ENCODE measurements around the gene N4BP2L1. TPM values are rescaled to one million over a fixed set of nuclear protein-coding genes. Genes with fewer than 3 reads are reported as not detected.

The N4BP2L1 gene
- total RNA-seq, 2 donors from 2014 or later = 17.1 to 31.7 TPM

DNA sequence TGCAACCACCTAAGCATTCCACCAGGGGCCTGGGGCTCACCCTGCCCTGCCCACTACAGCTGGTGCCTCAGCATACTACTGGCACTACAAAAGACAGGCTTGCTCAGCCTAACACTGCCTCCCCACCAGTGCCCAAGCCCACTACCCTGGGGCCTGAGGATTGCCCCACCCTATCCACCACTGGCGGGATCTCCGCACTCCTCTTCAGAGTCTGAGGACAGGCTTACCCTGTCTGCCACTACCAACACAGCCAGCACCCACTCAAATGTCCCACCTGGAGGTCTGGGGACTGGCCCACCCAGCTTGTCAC is 27.6 kb upstream of the N4BP2L1 start:
- no peaks in the 10 kb centered on the region for H3K27me3 ChIP-seq (replicated peaks; ENCODE audit: insufficient read depth)
- DNase-seq (ENCODE audit: low spot score) (no peak), ATAC-seq (ENCODE audit: insufficient number of reproducible peaks, low FRiP score, low read depth) (no peak)
- H3K9me3 ChIP-seq = peaks cover 20% of the 10 kb centered on the region
- TF ChIP-seq, protein P1, sequence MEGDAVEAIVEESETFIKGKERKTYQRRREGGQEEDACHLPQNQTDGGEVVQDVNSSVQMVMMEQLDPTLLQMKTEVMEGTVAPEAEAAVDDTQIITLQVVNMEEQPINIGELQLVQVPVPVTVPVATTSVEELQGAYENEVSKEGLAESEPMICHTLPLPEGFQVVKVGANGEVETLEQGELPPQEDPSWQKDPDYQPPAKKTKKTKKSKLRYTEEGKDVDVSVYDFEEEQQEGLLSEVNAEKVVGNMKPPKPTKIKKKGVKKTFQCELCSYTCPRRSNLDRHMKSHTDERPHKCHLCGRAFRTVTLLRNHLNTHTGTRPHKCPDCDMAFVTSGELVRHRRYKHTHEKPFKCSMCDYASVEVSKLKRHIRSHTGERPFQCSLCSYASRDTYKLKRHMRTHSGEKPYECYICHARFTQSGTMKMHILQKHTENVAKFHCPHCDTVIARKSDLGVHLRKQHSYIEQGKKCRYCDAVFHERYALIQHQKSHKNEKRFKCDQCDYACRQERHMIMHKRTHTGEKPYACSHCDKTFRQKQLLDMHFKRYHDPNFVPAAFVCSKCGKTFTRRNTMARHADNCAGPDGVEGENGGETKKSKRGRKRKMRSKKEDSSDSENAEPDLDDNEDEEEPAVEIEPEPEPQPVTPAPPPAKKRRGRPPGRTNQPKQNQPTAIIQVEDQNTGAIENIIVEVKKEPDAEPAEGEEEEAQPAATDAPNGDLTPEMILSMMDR (IDR thresholded peaks at IDR 0.05) = no peak
- no peaks in the 10 kb centered on the region for H3K4me1 ChIP-seq (ENCODE audit: control insufficient read depth in 1 of 2, low read depth in 2 of 2)
- no peak overlapping the region for H3K4me3 ChIP-seq
- no peak overlapping the region for H3K27ac ChIP-seq
- peaks cover 5% of the 10 kb centered on the region for H3K36me3 ChIP-seq

DNA sequence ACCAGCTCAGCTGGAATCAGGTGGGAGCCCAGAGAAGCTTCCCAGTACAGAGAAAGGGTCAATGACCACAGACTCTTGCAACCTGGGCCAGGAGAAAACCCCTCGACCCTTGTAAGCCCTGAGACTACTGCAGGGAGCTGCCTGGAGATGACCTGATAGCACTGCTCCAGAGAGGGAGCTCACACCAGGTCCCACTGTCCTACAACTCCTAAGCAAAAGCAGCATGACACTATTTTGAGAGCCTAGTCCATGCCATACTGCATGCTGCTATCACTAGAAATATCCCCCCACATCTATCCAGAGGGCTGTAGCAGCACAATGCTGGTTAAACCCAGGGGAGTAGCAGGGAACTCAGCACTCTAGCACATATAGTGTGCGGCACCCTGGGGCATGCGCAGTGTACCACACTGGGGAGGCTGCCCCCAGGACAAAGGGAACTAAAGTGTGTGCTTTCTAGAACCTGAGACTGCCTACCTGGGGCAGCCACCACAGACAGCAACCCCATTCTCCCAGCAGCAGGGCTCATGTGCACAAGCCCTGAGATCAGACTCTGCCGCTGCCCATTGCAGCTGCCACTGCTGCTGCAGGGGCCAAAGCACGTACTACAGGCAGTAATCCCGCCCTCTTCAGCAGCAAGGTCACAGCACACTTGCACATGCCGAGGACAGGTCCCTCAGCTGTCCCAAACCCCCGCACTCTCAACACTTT is 27.1 kb upstream of the N4BP2L1 start:
- no peak overlapping the region for H3K27ac ChIP-seq
- peaks cover 5% of the 10 kb centered on the region for H3K36me3 ChIP-seq
- TF ChIP-seq, protein P1 (IDR thresholded peaks at IDR 0.05) = no peak

GRCh38 chr13:32453981-32454380 is 26.1 kb upstream of the N4BP2L1 start:
- DNase-seq (ENCODE audit: low spot score) (no peak), ATAC-seq (ENCODE audit: insufficient number of reproducible peaks, low FRiP score, low read depth) (no peak)
- H3K36me3 ChIP-seq = no peaks in the 10 kb centered on the region
- TF ChIP-seq, protein P1 (IDR thresholded peaks at IDR 0.05) = no peak
- no peaks in the 10 kb centered on the region for H3K27me3 ChIP-seq (replicated peaks; ENCODE audit: insufficient read depth)
- H3K4me3 ChIP-seq = no peak overlapping the region
- H3K9me3 ChIP-seq = peaks cover 20% of the 10 kb centered on the region
- H3K27ac ChIP-seq = no peak overlapping the region
- H3K4me1 ChIP-seq (ENCODE audit: control insufficient read depth in 1 of 2, low read depth in 2 of 2) = no peaks in the 10 kb centered on the region

More for the DNA sequence above, 27.1 kb upstream of the N4BP2L1 start:
- Histone ChIP-seq H3K4me3 (no peak overlapping the region), H3K4me1 (ENCODE audit: control insufficient read depth in 1 of 2, low read depth in 2 of 2) (no peaks in the 10 kb centered on the region), H3K9me3 (peaks cover 20% of the 10 kb centered on the region), H3K27me3 (replicated peaks; ENCODE audit: insufficient read depth) (no peaks in the 10 kb centered on the region)
- DNase-seq (ENCODE audit: low spot score) (no peak), ATAC-seq (ENCODE audit: insufficient number of reproducible peaks, low FRiP score, low read depth) (no peak)

DNA sequence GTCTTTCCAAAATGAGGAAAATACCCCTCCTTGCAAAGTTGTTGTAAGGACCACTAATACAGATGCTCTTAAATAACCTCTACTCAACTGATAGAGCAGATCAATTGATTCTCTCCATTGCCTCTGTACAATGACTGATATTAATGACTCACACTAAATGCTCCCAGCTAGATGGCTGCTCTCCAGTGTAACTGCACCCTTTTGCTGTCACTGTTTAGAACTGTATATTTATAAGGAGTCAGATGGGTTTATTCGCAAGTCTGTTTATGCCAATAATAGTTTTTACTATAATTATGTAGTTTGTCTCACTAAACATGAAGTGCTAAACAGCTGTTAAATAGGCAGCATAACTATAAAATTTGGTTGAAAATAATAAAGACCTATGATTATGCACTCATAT is 21.0 kb upstream of the N4BP2L1 start:
- ATAC-seq (ENCODE audit: insufficient number of reproducible peaks, low FRiP score, low read depth) = no peak
- H3K9me3 ChIP-seq = peaks cover 6% of the 10 kb centered on the region
- no peak for DNase-seq (ENCODE audit: low spot score)
- no peaks in the 10 kb centered on the region for H3K4me1 ChIP-seq (ENCODE audit: control insufficient read depth in 1 of 2, low read depth in 2 of 2)
- H3K4me3 ChIP-seq = no peak overlapping the region
- no peaks in the 10 kb centered on the region for H3K27me3 ChIP-seq (replicated peaks; ENCODE audit: insufficient read depth)
- no peaks in the 10 kb centered on the region for H3K36me3 ChIP-seq
- no peak overlapping the region for H3K27ac ChIP-seq
- TF ChIP-seq, protein P1 (IDR thresholded peaks at IDR 0.05) = no peak

DNA sequence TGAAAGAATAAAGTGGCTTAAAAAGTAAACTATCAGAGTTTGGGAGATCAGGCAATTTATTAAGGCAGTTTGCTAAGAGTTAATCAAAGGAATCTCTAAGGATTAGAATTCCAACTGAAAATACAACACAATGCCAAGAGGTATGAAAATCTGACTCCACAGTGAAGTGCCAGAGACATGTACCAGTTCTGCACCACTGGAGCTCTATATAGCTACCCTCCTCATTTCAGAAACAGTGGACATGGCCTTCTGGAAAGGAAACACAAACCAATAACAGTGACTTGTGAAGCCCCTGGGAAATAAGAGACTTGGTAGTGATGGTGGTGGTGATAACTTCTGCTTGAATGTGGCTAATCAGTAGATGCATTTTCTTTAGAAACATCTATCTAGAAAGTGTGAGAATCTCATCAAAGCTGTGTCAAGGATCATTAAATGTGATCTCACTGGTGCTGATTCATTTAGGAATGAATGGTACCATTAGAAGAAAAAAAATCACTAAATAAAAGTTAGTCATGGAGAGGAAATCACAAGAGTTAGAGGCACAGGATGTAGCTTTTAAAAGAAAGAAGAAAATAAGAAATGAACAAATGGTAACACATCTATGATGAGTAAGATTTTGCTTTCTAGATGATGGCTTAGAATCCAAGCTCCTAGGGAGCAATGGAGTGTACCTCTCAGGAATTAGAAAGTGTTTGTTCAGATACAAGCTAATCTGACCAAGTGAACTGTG is 20.1 kb upstream of the N4BP2L1 start:
- TF ChIP-seq, protein P1 (IDR thresholded peaks at IDR 0.05) = no peak
- H3K27ac ChIP-seq = no peak overlapping the region
- ATAC-seq (ENCODE audit: insufficient number of reproducible peaks, low FRiP score, low read depth) (no peak), DNase-seq (ENCODE audit: low spot score) (no peak)
- no peaks in the 10 kb centered on the region for H3K36me3 ChIP-seq
- H3K4me3 ChIP-seq = no peak overlapping the region
- no peaks in the 10 kb centered on the region for H3K4me1 ChIP-seq (ENCODE audit: control insufficient read depth in 1 of 2, low read depth in 2 of 2)
- no peaks in the 10 kb centered on the region for H3K27me3 ChIP-seq (replicated peaks; ENCODE audit: insufficient read depth)
- peaks cover 6% of the 10 kb centered on the region for H3K9me3 ChIP-seq
